Adrenal gland (tissue), 12 donors: Measurements from ENCODE around the gene TRAPPC10. TPM values are rescaled to one million over a fixed set of nuclear protein-coding genes. Genes with fewer than 3 reads are reported as not detected.

ENCODE experiments used
- DNase-seq, 7 donors: peaks; one replicate each; pipeline ENCODE4 v3.0.0-alpha.2; 2019 to 2020
- H3K27ac ChIP-seq, 5 donors: fragments of 200-600 bp; sonication (generic) in 4 of 5; 1 replicate in 3 of 5; 2 replicates in 2 of 5; pipeline versions ENCODE4 v1.5.1 to v1.8.0; 2016 to 2020; ENCODE audit warnings: mild to moderate bottlenecking in 1 of 5
- H3K27me3 ChIP-seq: fragments of 200-600 bp; 2 replicates; pipeline ENCODE4 v1.8.0; 2021
- H3K36me3 ChIP-seq, 2 donors: fragments of 200-600 bp; replicated peaks in 1 of 2; 1 replicate in 1 of 2; 2 replicates in 1 of 2; pipeline versions ENCODE4 v1.5.1 to v1.8.0; 2018 to 2022
- H3K4me1 ChIP-seq, 2 donors: fragments of 200-600 bp; replicated peaks in 1 of 2; 1 replicate in 1 of 2; 2 replicates in 1 of 2; pipeline versions ENCODE4 v1.5.1 to v1.8.0; 2018 to 2021
- H3K4me3 ChIP-seq, 4 donors: fragments of 200-600 bp; sonication (generic) in 3 of 4; one replicate each; pipeline ENCODE4 v1.5.1; 2016 to 2018
- H3K9me3 ChIP-seq, 3 donors: fragments of 200-600 bp; sonication (generic) in 1 of 3; replicated peaks in 1 of 3; 1 replicate in 2 of 3; 2 replicates in 1 of 3; pipeline versions ENCODE4 v1.5.1 to v1.8.0; 2016 to 2021
- CTCF ChIP-seq, 6 experiments: fragments of 450-650 bp in 4 of 6; fragments of 200-600 bp in 2 of 6; sonication (generic) in 1 of 6; IDR thresholded peaks; 1 replicate in 5 of 6; 2 replicates in 1 of 6; pipeline versions ENCODE4 v1.5.1 to v1.8.0; 2016 to 2021; ENCODE audit warnings: antibody characterized with exemption in 6 of 6, mild to moderate bottlenecking in 2 of 6, moderate library complexity in 1 of 6
- POLR2A ChIP-seq, 2 donors: fragments of 450-650 bp; IDR thresholded peaks; one replicate each; pipeline ENCODE4 v1.6.1; 2017; ENCODE audit warnings: antibody characterized with exemption in 2 of 2, mild to moderate bottlenecking in 2 of 2, moderate library complexity in 1 of 2
- WGBS, 4 donors: extraction: QIAGEN DNeasy Blood & Tissue Kit in 2 of 4; methylation state at CpG; one replicate each; pipeline versions ENCODE4 v1.1.5 to v1.1.7; 2013 to 2017; 5-methylcytosine and 5-hydroxymethylcytosine counted together
- intact Hi-C, 2 donors: fragments of 100-400 bp; cut with DNase I; formaldehyde crosslinking; loops; one replicate each; pipeline versions ENCODE4 v1.14.1 to v1.15.0; 2022 to 2023
- polyA plus RNA-seq, 3 donors: library from polyadenylated mRNA; stranded (reverse); fragments of 200-250 nt in 2 of 3; fragments of 350-450 nt in 1 of 3; fragmentation: Illumina TruSeq in 1 of 3; extraction: RNeasy Lipid Tissue Mini Kit (QIAGEN cat#74804) in 1 of 3; gene quantifications; one replicate each; pipeline ENCODE4 v1.2.3, GENCODE V29; 2013 to 2014
- total RNA-seq, 9 donors: library from RNA; depleted of rRNA in 4 of 9; stranded (reverse); fragments of >200 nt in 4 of 9; fragments of 120-200 nt in 1 of 9; fragmentation: NEBNext Ultra II Directional in 1 of 9; extraction: Animal tissue kit (Norgen Biotek cat#: 25700) in 1 of 9; gene quantifications; one replicate each; pipeline versions ENCODE4 v1.1.0 to v1.2.4, GENCODE V29; 2013 to 2023
- donor health status: healthy with polysubstance abuse.
- donor health status: Bipolar disorder and iron deficiency.
- donor health status: DM: yes; HTN: yes; CAD: no.
- donor health status: DM: no; HTN: no; CAD: no.
- donor health status: DM: no; HTN: no; CAD: no.
- donor health status: DM: yes; HTN: yes; CAD: no.

TRAPPC10 gene
- total and polyA plus RNA-seq, 12 donors: 5.2 to 34.3 (median 24.7) TPM

GRCh38 chr21:43970551-43970950 lies 41.6 kb upstream of the TRAPPC10 start:
- Histone ChIP-seq H3K4me3 (no peak overlapping the region), H3K36me3 (peaks cover 0 to 36% of the 10 kb centered on the region in 2 donors), H3K27me3 (no peaks in the 10 kb centered on the region), H3K27ac (no peak overlapping the region), H3K9me3 (no peaks in the 10 kb centered on the region), H3K4me1 (no peaks in the 10 kb centered on the region)
- DNase-seq: no peak
- 92 to 97% (median 96%) methylated on average over 12 to 18 of the region's 18 CpGs for WGBS, 4 donors
- TF ChIP-seq CTCF (IDR thresholded peaks at IDR 0.05): no peak
- TF ChIP-seq POLR2A (IDR thresholded peaks at IDR 0.05): no peak
- intact Hi-C loops: no loop called here

- Histone ChIP-seq H3K4me1 (no peaks in the 10 kb centered on the region), H3K27ac (no peak overlapping the region), H3K36me3 (peaks cover 0 to 36% of the 10 kb centered on the region in 2 donors), H3K27me3 (no peaks in the 10 kb centered on the region), H3K4me3 (no peak overlapping the region), H3K9me3 (no peaks in the 10 kb centered on the region)
- DNase-seq: no peak
- 78 to 88% (median 82%) methylated on average over 21 to 29 of the region's 29 CpGs for WGBS, 4 donors
- TF ChIP-seq POLR2A (IDR thresholded peaks at IDR 0.05): no peak
- intact Hi-C loops: no loop called here
These were observed 40.7 kb upstream of the TRAPPC10 start for GRCh38 chr21:43971201-43971991.

GRCh38 chr21:43971992-43972255 lies 40.2 kb upstream of the TRAPPC10 start:
- peaks cover 0 to 36% of the 10 kb centered on the region in 2 donors for H3K36me3 ChIP-seq
- TF ChIP-seq POLR2A (IDR thresholded peaks at IDR 0.05) (no peak), CTCF (IDR thresholded peaks at IDR 0.05) (no peak)
- no peaks in the 10 kb centered on the region for H3K9me3 ChIP-seq
- no peak for DNase-seq
- H3K27me3 ChIP-seq: no peaks in the 10 kb centered on the region
- WGBS, 4 donors: 94 to 98% (median 97%) methylated on average over 11 of the region's 11 CpGs
- H3K4me1 ChIP-seq: no peaks in the 10 kb centered on the region
- intact Hi-C loops: no loop called here
- H3K4me3 ChIP-seq: no peak overlapping the region
- H3K27ac ChIP-seq: no peak overlapping the region

GRCh38 chr21:43972850-43973633 lies 39.1 kb upstream of the TRAPPC10 start:
- H3K4me3 ChIP-seq: no peak overlapping the region
- intact Hi-C loops: no loop called here
- H3K27me3 ChIP-seq: no peaks in the 10 kb centered on the region
- no peaks in the 10 kb centered on the region for H3K4me1 ChIP-seq
- 73 to 79% (median 76%) methylated on average over 24 to 29 of the region's 29 CpGs for WGBS, 4 donors
- peaks cover 0 to 36% of the 10 kb centered on the region in 2 donors for H3K36me3 ChIP-seq
- DNase-seq: peak in 4 of 7 donors; percentile 22 to 68 (median 35)
- no peaks in the 10 kb centered on the region for H3K9me3 ChIP-seq
- H3K27ac ChIP-seq: peak overlapping the region in 1 of 5 donors; percentile 10
- TF ChIP-seq POLR2A (IDR thresholded peaks at IDR 0.05) (no peak), CTCF (IDR thresholded peaks at IDR 0.05) (no peak)
